AG09319 (cell line): ENCODE measurements around the gene SP1.
"Not testable (repeated sequence)": the region's sequence is repeated elsewhere in the genome, so short reads cannot be mapped to it uniquely, and the experiment has no call there.

Experiments used
- DNase-seq: peaks from one replicate; pipeline ENCODE4 v3.0.0-alpha.2; 2010; ENCODE audit warnings: low read depth; ENCODE audit errors: extremely low read depth
- CTCF ChIP-seq: IDR thresholded peaks from 2 replicates; pipeline ENCODE4 v1.5.1; 2011; ENCODE audit warnings: low read depth, mild to moderate bottlenecking, inconsistent platforms, low read length, moderate library complexity

SP1 gene

GRCh38 chr12:53428741-53429140 lies 48.8 kb downstream of the SP1 start:
- no peak for TF ChIP-seq CTCF
- no peak for DNase-seq

- no peak for TF ChIP-seq CTCF
- no peak for DNase-seq
Observed at GRCh38 chr12:53430116-53430515, 50.1 kb downstream of the SP1 start.

- TF ChIP-seq CTCF = no peak
- no peak for DNase-seq
Observed at GRCh38 chr12:53431187-53431586, 51.2 kb downstream of the SP1 start.

- DNase-seq = not testable (repeated sequence)
Observed at GRCh38 chr12:53435326-53435725, 55.4 kb downstream of the SP1 start.

- DNase-seq = not testable (repeated sequence)
Observed at GRCh38 chr12:53439582-53439981, 59.6 kb downstream of the SP1 start.

GRCh38 chr12:53441040-53441833 lies 61.3 kb downstream of the SP1 start, which contains the start of gene PRR13:
Gene PRR13 (plus strand): TSS chr12:53441734. CDS start chr12:53442715, 981 bp downstream.
- DNase-seq = peak; percentile 99
- TF ChIP-seq CTCF = no peak

GRCh38 chr12:53443955-53444354 lies 64.0 kb downstream of the SP1 start:
- no peak for DNase-seq
- TF ChIP-seq CTCF = no peak

GRCh38 chr12:53444593-53445325 lies 64.8 kb downstream of the SP1 start:
- DNase-seq = not testable (repeated sequence)

GRCh38 chr12:53450936-53451335 lies 71.0 kb downstream of the SP1 start:
- DNase-seq = no peak
- no peak for TF ChIP-seq CTCF
